Subcutaneous preadipocyte (primary cell): Measurements from ENCODE around the gene F2RL2. TPM values are rescaled to one million over a fixed set of nuclear protein-coding genes. Genes with fewer than 3 reads are reported as not detected.

Experiments used
- total RNA-seq: library from RNA; depleted of rRNA; stranded (reverse); fragments of >200 nt; gene quantifications from 2 replicates; pipeline ENCODE4 v1.2.3, GENCODE V29; 2012

Gene F2RL2
- total RNA-seq = 0.37 and 0.78 TPM in 2 replicates

GRCh38 chr5:76622973-76623596, at the start of gene F2RL2:
F2RL2 (minus strand) TSS chr5:76623403; CDS start chr5:76623230, 173 bp downstream.

Other genes starting within 250 kb of the F2RL2 start
- 0.73 and 2.2 TPM in 2 replicates for gene IQGAP2, start 220.1 kb downstream of the F2RL2 start, total RNA-seq
- 63.9 and 123 TPM in 2 replicates for gene F2R, start 92.7 kb upstream of the F2RL2 start, total RNA-seq
- gene F2RL1, start 195.6 kb upstream of the F2RL2 start, total RNA-seq = 2.9 and 3.1 TPM in 2 replicates
- gene S100Z, start 226.6 kb upstream of the F2RL2 start, total RNA-seq = not detected in 2 replicates